Heart left ventricle (tissue), 11 donors: Measurements from ENCODE around the gene PSMF1. TPM values are rescaled to one million over a fixed set of nuclear protein-coding genes. Genes with fewer than 3 reads are reported as not detected.

Experiments used
- polyA plus RNA-seq, 2 donors: library from polyadenylated mRNA; stranded (reverse); fragments of 200-250 nt; gene quantifications; one replicate each; pipeline ENCODE4 v1.2.3, GENCODE V29; 2013
- total RNA-seq, 9 donors: library from RNA; depleted of rRNA in 2 of 9; stranded (reverse); fragments of >200 nt in 2 of 9; fragmentation: NEBNext Ultra II Directional in 3 of 9; extraction: Animal tissue kit (Norgen Biotek cat#: 25700) in 3 of 9; gene quantifications; one replicate each; pipeline versions ENCODE4 v1.1.0 to v1.2.4, GENCODE V29; 2016 to 2023
- donor health status: ischemic (EF 13 %, LVEDD 7.1; RV severe dilation, severe dysfunction).
- donor health status: healthy with polysubstance abuse.
- donor health status: DM: no; HTN: yes; CAD: no.
- donor health status: DM: no; HTN: no; CAD: no.
- donor health status: ischemic (EF 25% LVEDD 5.7; RV mildly dilated, moderate dysfunction).
- donor health status: healthy.
- donor health status: DM: yes; HTN: yes; CAD: no.
- donor health status: PGD.
- donor health status: nonischemic (EF 23%, LVEDD 6.1; RV moderate dilation, normal function).

PSMF1 gene
- total and polyA plus RNA-seq, 11 donors = 24.6 to 184 (median 133) TPM

Other genes with a start within 250 kb of the PSMF1 start
- gene ANGPT4, start 202.3 kb upstream of the PSMF1 start, total RNA-seq = under 1 TPM in 4 of 9 donors, not detected in 5; 0.12 to 0.32 (median 0.21) TPM
- gene ANGPT4, start 202.3 kb upstream of the PSMF1 start, polyA plus RNA-seq = under 1 TPM; 0.08 to 0.11 TPM
- gene RSPO4, start 116.3 kb upstream of the PSMF1 start, total RNA-seq = under 1 TPM in 2 of 9 donors, not detected in 7; 0.25 to 0.27 TPM
- gene RSPO4, start 116.3 kb upstream of the PSMF1 start, polyA plus RNA-seq = under 1 TPM in 1 of 2 donors, not detected in 1; 0.04 TPM
- gene TMEM74B, start 66.4 kb downstream of the PSMF1 start, total RNA-seq = 1 to 10 TPM in 8 of 9 donors, under 1 TPM in 1; 0.69 to 5.6 (median 1.9) TPM
- 1 to 10 TPM in 1 of 2 donors, under 1 TPM in 1; 0.55 to 6.6 TPM for gene TMEM74B, start 66.4 kb downstream of the PSMF1 start, polyA plus RNA-seq
- under 1 TPM in 8 of 9 donors, not detected in 1; 0.25 to 0.47 (median 0.32) TPM for gene C20orf202, start 84.9 kb downstream of the PSMF1 start, total RNA-seq
- gene C20orf202, start 84.9 kb downstream of the PSMF1 start, polyA plus RNA-seq = under 1 TPM; 0.21 to 0.46 TPM
- not detected for gene RAD21L1, start 107.4 kb downstream of the PSMF1 start, total RNA-seq
- not detected for gene RAD21L1, start 107.4 kb downstream of the PSMF1 start, polyA plus RNA-seq
- gene SNPH, start 147.7 kb downstream of the PSMF1 start, total RNA-seq = 10 to 100 TPM in 7 of 9 donors, 1 to 10 TPM in 2; 6.5 to 17.4 (median 11.7) TPM
- 1 to 10 TPM; 4.3 to 5.8 TPM for gene SNPH, start 147.7 kb downstream of the PSMF1 start, polyA plus RNA-seq
- gene SDCBP2, start 210.5 kb downstream of the PSMF1 start, total RNA-seq = 1 to 10 TPM in 8 of 9 donors, under 1 TPM in 1; 0.65 to 4.2 (median 2.1) TPM
- 1 to 10 TPM; 1.8 to 3.6 TPM for gene SDCBP2, start 210.5 kb downstream of the PSMF1 start, polyA plus RNA-seq